ENCODE measurements around the gene ATG4D.
"Not testable (repeated sequence)": the region's sequence is repeated elsewhere in the genome, so short reads cannot be mapped to it uniquely, and the experiment has no call there.

The ATG4D gene

GRCh38 chr19:10568062-10568825 is 24.5 kb downstream of the ATG4D start:
- Histone ChIP-seq H3K9me3 (ENCODE audit: control insufficient read depth in 1 of 2, low read length in 2 of 2) (no peaks in the 10 kb centered on the region), H3K4me1 (ENCODE audit: control insufficient read depth in 1 of 2, insufficient read depth in 2 of 2, low read length in 2 of 2) (peaks cover 13 to 38% of the 10 kb centered on the region in 2 donors), H3K4me3 (ENCODE audit: low read depth in 1 of 2, low read length in 2 of 2) (peak overlapping the region; percentile 69 to 88), H3K27ac (ENCODE audit: low read length) (peak overlapping the region; percentile 45), H3K27me3 (ENCODE audit: low read depth, low read length) (no peaks in the 10 kb centered on the region), H3K36me3 (ENCODE audit: control insufficient read depth in 1 of 2, insufficient read depth in 2 of 2, low read length in 2 of 2) (no peaks in the 10 kb centered on the region)

- H3K4me1 ChIP-seq (ENCODE audit: control insufficient read depth in 1 of 2, insufficient read depth in 2 of 2, low read length in 2 of 2): peaks cover 13 to 38% of the 10 kb centered on the region in 2 donors
Measured at GRCh38 chr19:10568826-10569651, 25.3 kb downstream of the ATG4D start, which contains the start of gene CDKN2D. TSS of gene CDKN2D (minus strand) at chr19:10568979. CDS start at chr19:10568653, 326 bp downstream.

GRCh38 chr19:10573793-10574192 is 30.1 kb downstream of the ATG4D start:
- H3K9me3 ChIP-seq (ENCODE audit: control insufficient read depth in 1 of 2, low read length in 2 of 2); H3K36me3 ChIP-seq (ENCODE audit: control insufficient read depth in 1 of 2, insufficient read depth in 2 of 2, low read length in 2 of 2); H3K27me3 ChIP-seq (ENCODE audit: low read depth, low read length); H3K27ac ChIP-seq (ENCODE audit: low read length); H3K4me1 ChIP-seq (ENCODE audit: control insufficient read depth in 1 of 2, insufficient read depth in 2 of 2, low read length in 2 of 2); H3K4me3 ChIP-seq (ENCODE audit: low read depth in 1 of 2, low read length in 2 of 2): not testable (repeated sequence)

More at GRCh38 chr19:10568826-10569651, 25.3 kb downstream of the ATG4D start, which contains the start of gene CDKN2D:
- Histone ChIP-seq H3K9me3 (ENCODE audit: control insufficient read depth in 1 of 2, low read length in 2 of 2) (no peaks in the 10 kb centered on the region), H3K27me3 (ENCODE audit: low read depth, low read length) (no peaks in the 10 kb centered on the region), H3K36me3 (ENCODE audit: control insufficient read depth in 1 of 2, insufficient read depth in 2 of 2, low read length in 2 of 2) (no peaks in the 10 kb centered on the region), H3K27ac (ENCODE audit: low read length) (peak within 1 kb of the TSS; percentile 45), H3K4me3 (ENCODE audit: low read depth in 1 of 2, low read length in 2 of 2) (peak within 1 kb of the TSS; percentile 69 to 88)

GRCh38 chr19:10574462-10574861 is 30.8 kb downstream of the ATG4D start:
- no peaks in the 10 kb centered on the region for H3K9me3 ChIP-seq (ENCODE audit: control insufficient read depth in 1 of 2, low read length in 2 of 2)
- H3K4me1 ChIP-seq (ENCODE audit: control insufficient read depth in 1 of 2, insufficient read depth in 2 of 2, low read length in 2 of 2): peaks cover 0 to 4% of the 10 kb centered on the region in 2 donors
- H3K36me3 ChIP-seq (ENCODE audit: control insufficient read depth in 1 of 2, insufficient read depth in 2 of 2, low read length in 2 of 2): no peaks in the 10 kb centered on the region
- no peak overlapping the region for H3K4me3 ChIP-seq (ENCODE audit: low read depth in 1 of 2, low read length in 2 of 2)
- H3K27me3 ChIP-seq (ENCODE audit: low read depth, low read length): no peaks in the 10 kb centered on the region
- H3K27ac ChIP-seq (ENCODE audit: low read length): no peak overlapping the region

GRCh38 chr19:10575011-10575716 is 31.5 kb downstream of the ATG4D start:
- Histone ChIP-seq H3K27ac (ENCODE audit: low read length) (no peak overlapping the region), H3K27me3 (ENCODE audit: low read depth, low read length) (no peaks in the 10 kb centered on the region), H3K9me3 (ENCODE audit: control insufficient read depth in 1 of 2, low read length in 2 of 2) (no peaks in the 10 kb centered on the region), H3K4me1 (ENCODE audit: control insufficient read depth in 1 of 2, insufficient read depth in 2 of 2, low read length in 2 of 2) (no peaks in the 10 kb centered on the region), H3K4me3 (ENCODE audit: low read depth in 1 of 2, low read length in 2 of 2) (no peak overlapping the region), H3K36me3 (ENCODE audit: control insufficient read depth in 1 of 2, insufficient read depth in 2 of 2, low read length in 2 of 2) (no peaks in the 10 kb centered on the region)

- no peaks in the 10 kb centered on the region for H3K36me3 ChIP-seq (ENCODE audit: control insufficient read depth in 1 of 2, insufficient read depth in 2 of 2, low read length in 2 of 2)
- no peaks in the 10 kb centered on the region for H3K27me3 ChIP-seq (ENCODE audit: low read depth, low read length)
- H3K4me3 ChIP-seq (ENCODE audit: low read depth in 1 of 2, low read length in 2 of 2): no peak overlapping the region
- peaks cover 0 to 6% of the 10 kb centered on the region in 2 donors for H3K4me1 ChIP-seq (ENCODE audit: control insufficient read depth in 1 of 2, insufficient read depth in 2 of 2, low read length in 2 of 2)
- H3K9me3 ChIP-seq (ENCODE audit: control insufficient read depth in 1 of 2, low read length in 2 of 2): no peaks in the 10 kb centered on the region
- H3K27ac ChIP-seq (ENCODE audit: low read length): no peak overlapping the region
Measured at GRCh38 chr19:10577951-10578350, 34.2 kb downstream of the ATG4D start.

- H3K4me1 ChIP-seq (ENCODE audit: control insufficient read depth in 1 of 2, insufficient read depth in 2 of 2, low read length in 2 of 2): peaks cover 0 to 6% of the 10 kb centered on the region in 2 donors
- no peaks in the 10 kb centered on the region for H3K36me3 ChIP-seq (ENCODE audit: control insufficient read depth in 1 of 2, insufficient read depth in 2 of 2, low read length in 2 of 2)
- H3K9me3 ChIP-seq (ENCODE audit: control insufficient read depth in 1 of 2, low read length in 2 of 2): no peaks in the 10 kb centered on the region
- peak overlapping the region in 1 of 2 donors; percentile 24 for H3K4me3 ChIP-seq (ENCODE audit: low read depth in 1 of 2, low read length in 2 of 2)
- H3K27me3 ChIP-seq (ENCODE audit: low read depth, low read length): no peaks in the 10 kb centered on the region
- no peak overlapping the region for H3K27ac ChIP-seq (ENCODE audit: low read length)
Measured at GRCh38 chr19:10580979-10581631, 37.4 kb downstream of the ATG4D start.

GRCh38 chr19:10582091-10582490 is 38.4 kb downstream of the ATG4D start:
- H3K9me3 ChIP-seq (ENCODE audit: control insufficient read depth in 1 of 2, low read length in 2 of 2): no peaks in the 10 kb centered on the region
- H3K36me3 ChIP-seq (ENCODE audit: control insufficient read depth in 1 of 2, insufficient read depth in 2 of 2, low read length in 2 of 2): no peaks in the 10 kb centered on the region
- H3K4me3 ChIP-seq (ENCODE audit: low read depth in 1 of 2, low read length in 2 of 2): no peak overlapping the region
- H3K27me3 ChIP-seq (ENCODE audit: low read depth, low read length): peaks cover 2% of the 10 kb centered on the region
- no peak overlapping the region for H3K27ac ChIP-seq (ENCODE audit: low read length)
- H3K4me1 ChIP-seq (ENCODE audit: control insufficient read depth in 1 of 2, insufficient read depth in 2 of 2, low read length in 2 of 2): peaks cover 0 to 6% of the 10 kb centered on the region in 2 donors

- no peaks in the 10 kb centered on the region for H3K36me3 ChIP-seq (ENCODE audit: control insufficient read depth in 1 of 2, insufficient read depth in 2 of 2, low read length in 2 of 2)
- no peak overlapping the region for H3K4me3 ChIP-seq (ENCODE audit: low read depth in 1 of 2, low read length in 2 of 2)
Measured at GRCh38 chr19:10583036-10583776, 39.5 kb downstream of the ATG4D start.

GRCh38 chr19:10586396-10586795 is 42.7 kb downstream of the ATG4D start:
- Histone ChIP-seq H3K27ac (ENCODE audit: low read length) (no peak overlapping the region), H3K9me3 (ENCODE audit: control insufficient read depth in 1 of 2, low read length in 2 of 2) (no peaks in the 10 kb centered on the region), H3K4me1 (ENCODE audit: control insufficient read depth in 1 of 2, insufficient read depth in 2 of 2, low read length in 2 of 2) (peaks cover 0 to under 1% of the 10 kb centered on the region in 2 donors), H3K36me3 (ENCODE audit: control insufficient read depth in 1 of 2, insufficient read depth in 2 of 2, low read length in 2 of 2) (no peaks in the 10 kb centered on the region), H3K4me3 (ENCODE audit: low read depth in 1 of 2, low read length in 2 of 2) (peak overlapping the region in 1 of 2 donors; percentile 56), H3K27me3 (ENCODE audit: low read depth, low read length) (peaks cover 12% of the 10 kb centered on the region)

More at GRCh38 chr19:10583036-10583776, 39.5 kb downstream of the ATG4D start:
- H3K9me3 ChIP-seq (ENCODE audit: control insufficient read depth in 1 of 2, low read length in 2 of 2): no peaks in the 10 kb centered on the region
- H3K4me1 ChIP-seq (ENCODE audit: control insufficient read depth in 1 of 2, insufficient read depth in 2 of 2, low read length in 2 of 2): peaks cover 0 to 6% of the 10 kb centered on the region in 2 donors
- no peak overlapping the region for H3K27ac ChIP-seq (ENCODE audit: low read length)
- peaks cover 12% of the 10 kb centered on the region for H3K27me3 ChIP-seq (ENCODE audit: low read depth, low read length)

Measured in muscle layer of duodenum (tissue), 2 donors.